Astrocyte of the cerebellum (primary cell): ENCODE measurements around the gene SLC2A4RG.
"Not testable (repeated sequence)": the region's sequence is repeated elsewhere in the genome, so short reads cannot be mapped to it uniquely, and the experiment has no call there.

Experiments
- DNase-seq: peaks from one replicate; pipeline ENCODE4 v3.0.0-alpha.2; 2011; ENCODE audit warnings: low read depth
- H3K4me3 ChIP-seq: 2 replicates; pipeline ENCODE4 v1.5.1; 2011; ENCODE audit warnings: mild to moderate bottlenecking, low read depth, low read length, moderate library complexity
- CTCF ChIP-seq: IDR thresholded peaks from 2 replicates; pipeline ENCODE4 v1.5.1; 2012; ENCODE audit warnings: low read length, low read depth, moderate library complexity, mild to moderate bottlenecking; ENCODE audit errors: missing control alignments
- in situ Hi-C: cut with HindIII; loops from 2 replicates; pipeline ENCODE4 v1.10.0; 2017; ENCODE audit warnings: low sequenced_read_pairs

The SLC2A4RG gene

GRCh38 chr20:63773571-63774241 is 34.1 kb downstream of the SLC2A4RG start:
- no peak for DNase-seq
- TF ChIP-seq CTCF = no peak
- in situ Hi-C loops = loop anchor here (10.0 kb wide), 1 partner anchor 71 kb away; no protein-coding TSS in a partner anchor
- H3K4me3 ChIP-seq = no peak overlapping the region

- TF ChIP-seq CTCF = no peak
- H3K4me3 ChIP-seq = no peak overlapping the region
- no peak for DNase-seq
- in situ Hi-C loops = loop anchor here (10.0 kb wide), 1 partner anchor 70 kb away; no protein-coding TSS in a partner anchor
Observed at GRCh38 chr20:63774306-63774705, 34.7 kb downstream of the SLC2A4RG start.

GRCh38 chr20:63775096-63775978 is 35.8 kb downstream of the SLC2A4RG start:
- H3K4me3 ChIP-seq = peak overlapping the region; percentile 23
- TF ChIP-seq CTCF = peak; percentile 79
- peak; percentile 23 for DNase-seq
- in situ Hi-C loops = loop anchor here (10.0 kb wide), 1 partner anchor 69 kb away; no protein-coding TSS in a partner anchor

GRCh38 chr20:63776875-63777274 is 37.3 kb downstream of the SLC2A4RG start:
- in situ Hi-C loops = loop anchor here (10.0 kb wide), 1 partner anchor 68 kb away; no protein-coding TSS in a partner anchor
- DNase-seq, H3K4me3 ChIP-seq: not testable (repeated sequence)

GRCh38 chr20:63777614-63778013 is 38.0 kb downstream of the SLC2A4RG start:
- in situ Hi-C loops = loop anchor here (10.0 kb wide), 1 partner anchor 67 kb away; no protein-coding TSS in a partner anchor
- H3K4me3 ChIP-seq = no peak overlapping the region
- TF ChIP-seq CTCF = no peak
- no peak for DNase-seq

GRCh38 chr20:63778034-63778752 is 38.6 kb downstream of the SLC2A4RG start:
- in situ Hi-C loops = loop anchor here (10.0 kb wide), 1 partner anchor 67 kb away; no protein-coding TSS in a partner anchor
- TF ChIP-seq CTCF = no peak
- DNase-seq = no peak
- H3K4me3 ChIP-seq = no peak overlapping the region
